HepG2 (cell line): ENCODE results near the gene NSD1. TPM values are rescaled to one million over a fixed set of nuclear protein-coding genes. Genes with fewer than 3 reads are reported as not detected.

Source experiments
- ATAC-seq: fragments of 200-7000 bp; cut with Tn5 transposase; 3 replicates; pipeline ENCODE4 v1.9.1; 2020; ENCODE audit warnings: mild to moderate bottlenecking, moderate library complexity
- BruUV-seq: library from RNA; stranded (reverse); fragments of 400-500 nt; replicated peaks from 2 replicates; lab custom pipeline; 2021; lab: Mats Ljungman, UMichigan
- CTCF ChIA-PET: fragments of 300-600 bp; formaldehyde crosslinking; extraction: SDS; loops from one replicate; lab custom pipeline; 2021; ENCODE audit warnings: low total read pairs, inconsistent platforms, low intra/inter-chr PET ratio; lab: Yijun Ruan, JAX
- POLR2A ChIA-PET: fragments of 350-600 bp; sonication (Branson Sonifier 250); formaldehyde crosslinking; loops from one replicate; lab custom pipeline; 2020; ENCODE audit warnings: antibody characterized with exemption, inconsistent platforms; lab: Yijun Ruan, JAX
- DNase-seq: peaks from one replicate; pipeline ENCODE4 v3.0.0-alpha.2; 2015; ENCODE audit warnings: low spot score
- FAIRE-seq: peaks from 3 replicates; lab custom pipeline; 2011; peaks lifted over from hg19 to GRCh38; lab: Jason Lieb, UNC
- H2AFZ ChIP-seq: one replicate; pipeline ENCODE4 v1.6.1; 2011; ENCODE audit warnings: low read length, inconsistent platforms
- H3K27ac ChIP-seq: fragments of 300-600 bp; 3 replicates; pipeline ENCODE4 v1.8.0; 2011; ENCODE audit warnings: mixed run types, mild to moderate bottlenecking, mixed read lengths, low read length, inconsistent platforms; ENCODE audit not compliant: insufficient read depth; ENCODE audit errors: extremely low read length
- H3K27me3 ChIP-seq, 2 experiments: fragments of 200-600 bp in 1 of 2; 2 replicates in 1 of 2; 3 replicates in 1 of 2; pipeline versions ENCODE4 v1.6.0 to v1.8.0; 2011; ENCODE audit warnings: low read length in 2 of 2, mild to moderate bottlenecking in 2 of 2, moderate library complexity in 2 of 2, inconsistent platforms in 1 of 2; ENCODE audit not compliant: insufficient read depth in 2 of 2, control insufficient read depth in 1 of 2
- H3K36me3 ChIP-seq, 2 experiments: fragments of 200-600 bp in 1 of 2; replicated peaks in 1 of 2; 2 replicates in 1 of 2; 3 replicates in 1 of 2; pipeline versions ENCODE4 v1.5.1 to v1.8.0; 2011; ENCODE audit warnings: low read length in 2 of 2, inconsistent platforms in 1 of 2; ENCODE audit not compliant: insufficient read depth in 2 of 2, control insufficient read depth in 1 of 2
- H3K4me1 ChIP-seq: 2 replicates; pipeline ENCODE4 v1.5.1; 2012; ENCODE audit warnings: low read length, inconsistent platforms; ENCODE audit not compliant: insufficient read depth
- H3K4me2 ChIP-seq: 2 replicates; pipeline ENCODE4 v1.6.0; 2011; ENCODE audit warnings: low read depth, low read length, inconsistent platforms
- H3K4me3 ChIP-seq, 3 experiments: fragments of 200-600 bp in 1 of 3; sonication (generic), shearing (Covaris generic) in 1 of 3; replicated peaks in 1 of 3; 2 replicates each; pipeline ENCODE4 v1.5.1; 2011 to 2016; ENCODE audit warnings: low read length in 3 of 3, inconsistent platforms in 2 of 3, low read depth in 2 of 3, mild to moderate bottlenecking in 2 of 3, control low read depth in 1 of 3, mixed read lengths in 1 of 3; ENCODE audit not compliant: insufficient read depth in 1 of 3
- H3K79me2 ChIP-seq: one replicate; pipeline ENCODE4 v1.6.1; 2011; ENCODE audit warnings: low read length, inconsistent platforms; ENCODE audit not compliant: insufficient read depth
- H3K9ac ChIP-seq: 2 replicates; pipeline ENCODE4 v1.6.0; 2011; ENCODE audit warnings: mild to moderate bottlenecking, low read depth, low read length, inconsistent platforms; ENCODE audit not compliant: insufficient read depth
- H3K9me3 ChIP-seq: 2 replicates; pipeline ENCODE4 v1.5.1; 2012; ENCODE audit warnings: mild to moderate bottlenecking, low read length
- H4K20me1 ChIP-seq: 2 replicates; pipeline ENCODE4 v1.6.0; 2011; ENCODE audit warnings: inconsistent platforms, mild to moderate bottlenecking, low read length, moderate library complexity; ENCODE audit not compliant: insufficient read depth
- ARHGAP35 ChIP-seq: sonication (generic); formaldehyde crosslinking; IDR thresholded peaks from 2 replicates; pipeline ENCODE4 v1.9.0; 2022; ENCODE audit warnings: mild to moderate bottlenecking, inconsistent platforms, moderate library complexity, missing genetic modification reagents, borderline replicate concordance
- BATF2 ChIP-seq: sonication (generic); formaldehyde crosslinking; IDR thresholded peaks from 2 replicates; pipeline ENCODE4 v1.8.0; 2022; ENCODE audit warnings: mild to moderate bottlenecking, missing genetic modification reagents, moderate library complexity
- GFI1 ChIP-seq: sonication (generic); formaldehyde crosslinking; IDR thresholded peaks from 2 replicates; pipeline ENCODE4 v1.5.0; 2020; ENCODE audit warnings: missing genetic modification reagents, mild to moderate bottlenecking, borderline replicate concordance
- NONO ChIP-seq, 2 experiments: fragments of 450-650 bp in 1 of 2; sonication (generic) in 1 of 2; formaldehyde crosslinking in 1 of 2; IDR thresholded peaks in 1 of 2; conservative IDR thresholded peaks in 1 of 2; 2 replicates each; pipeline versions ENCODE4 v1.6.1 to v1.8.0; 2017 to 2022; ENCODE audit warnings: mild to moderate bottlenecking in 1 of 2, missing genetic modification reagents in 1 of 2, moderate library complexity in 1 of 2
- PAX8 ChIP-seq: sonication (generic); formaldehyde crosslinking; IDR thresholded peaks from 2 replicates; pipeline ENCODE4 v1.8.0; 2022; ENCODE audit warnings: mild to moderate bottlenecking, missing genetic modification reagents, borderline replicate concordance
- SETDB1 ChIP-seq: sonication (generic); formaldehyde crosslinking; IDR thresholded peaks from 2 replicates; pipeline ENCODE4 v1.5.1; 2020; ENCODE audit warnings: missing genetic modification reagents, mild to moderate bottlenecking, borderline replicate concordance
- SMAD1 ChIP-seq: sonication (generic); formaldehyde crosslinking; IDR thresholded peaks from 2 replicates; pipeline ENCODE4 v1.4.0; 2020; ENCODE audit warnings: missing genetic modification reagents, low read depth, mild to moderate bottlenecking, borderline replicate concordance
- ZNF12 ChIP-seq: sonication (generic); formaldehyde crosslinking; IDR thresholded peaks from 2 replicates; pipeline ENCODE4 v1.5.0; 2020; ENCODE audit warnings: missing genetic modification reagents
- ZNF230 ChIP-seq: sonication (generic); formaldehyde crosslinking; IDR thresholded peaks from 2 replicates; pipeline ENCODE4 v1.4.0; 2020; ENCODE audit warnings: mild to moderate bottlenecking, missing genetic modification reagents
- ZNF33B ChIP-seq: sonication (generic); formaldehyde crosslinking; IDR thresholded peaks from 2 replicates; pipeline ENCODE4 v1.5.1; 2020; ENCODE audit warnings: mild to moderate bottlenecking, missing genetic modification reagents
- ZNF441 ChIP-seq: sonication (generic); formaldehyde crosslinking; IDR thresholded peaks from 2 replicates; pipeline ENCODE4 v1.7.0; 2021; ENCODE audit warnings: missing genetic modification reagents, borderline replicate concordance
- ZNF572 ChIP-seq: sonication (generic); formaldehyde crosslinking; IDR thresholded peaks from 2 replicates; pipeline ENCODE4 v1.5.1; 2020; ENCODE audit warnings: mild to moderate bottlenecking, missing genetic modification reagents
- ZNF773 ChIP-seq: sonication (generic); formaldehyde crosslinking; IDR thresholded peaks from 2 replicates; pipeline ENCODE4 v1.4.0; 2020; ENCODE audit warnings: missing genetic modification reagents, borderline replicate concordance
- ZNF816 ChIP-seq: sonication (generic); formaldehyde crosslinking; IDR thresholded peaks from 2 replicates; pipeline ENCODE4 v1.8.0; 2022; ENCODE audit warnings: missing genetic modification reagents, mild to moderate bottlenecking, borderline replicate concordance
- WGBS: methylation state at CpG from one replicate; pipeline ENCODE4 v1.1.6; 2017; ENCODE audit warnings: low lambda C conversion rate; 5-methylcytosine and 5-hydroxymethylcytosine counted together
- in situ Hi-C: cut with HindIII; loops from 2 replicates; pipeline ENCODE4 v1.10.0; 2017; ENCODE audit warnings: low pct_unique_long_range_greater_than_20kb; ENCODE audit not compliant: extremely low pct_ligation_motif_present
- intact Hi-C: fragments of 100-400 bp; cut with micrococcal nuclease; formaldehyde crosslinking; loops from one replicate; pipeline ENCODE4 v1.10.0; 2022; ENCODE audit not compliant: unreplicated experiment
- polyA plus RNA-seq, 8 experiments: library from polyadenylated mRNA; depleted of rRNA in 3 of 8; stranded (reverse) in 7 of 8; unstranded in 1 of 8; fragments of >200 nt; fragmentation: Illumina TruSeq in 4 of 8; extraction: Trizol in 4 of 8; gene quantifications; 2 replicates each; pipeline versions ENCODE4 v1.2.1 to v1.2.3, GENCODE V29; 2011 to 2016; ENCODE audit warnings: low read depth in 4 of 8, missing spikeins in 1 of 8, mixed read lengths in 1 of 8; ENCODE audit not compliant: insufficient read depth in 1 of 8
- total RNA-seq, 5 experiments: library from RNA; depleted of rRNA; stranded (reverse); fragments of >200 nt; fragmentation: Illumina TruSeq; extraction: Trizol; gene quantifications; 2 replicates each; pipeline ENCODE4 v1.2.3, GENCODE V29; 2016; ENCODE audit warnings: low read depth in 1 of 5
- TF ChIP-seq, protein P1 (sequence below): sonication (generic); formaldehyde crosslinking; IDR thresholded peaks from 2 replicates; pipeline ENCODE4 v1.5.1; 2020; ENCODE audit warnings: mild to moderate bottlenecking, missing genetic modification reagents, moderate library complexity
- TF ChIP-seq, protein P2 (sequence below): sonication (generic); formaldehyde crosslinking; IDR thresholded peaks from 2 replicates; pipeline ENCODE4 v1.4.0; 2020; ENCODE audit warnings: mild to moderate bottlenecking, missing genetic modification reagents
- TF ChIP-seq, protein P3 (sequence below): sonication (generic); formaldehyde crosslinking; IDR thresholded peaks from 2 replicates; pipeline ENCODE4 v1.4.0; 2020; ENCODE audit warnings: mild to moderate bottlenecking, missing genetic modification reagents

The NSD1 gene
- total and polyA plus RNA-seq, 2 of the 13 experiments (the other 11 are each of a cell fraction or from before 2014, with no cell fraction given), result 0.01 to 0.09 TPM

- DNase-seq (peak; percentile 43), ATAC-seq (peak; percentile 9), FAIRE-seq (peak; percentile 21)
- TSS peak; percentile 68 for BruUV-seq
- Histone ChIP-seq H3K79me2 (peaks cover 4% of the 10 kb centered on the region), H3K27me3 (no peaks in the 10 kb centered on the region), H3K4me1 (peaks cover 55% of the 10 kb centered on the region), H3K9ac (peak overlapping the region; percentile 84), H3K4me2 (peak overlapping the region; percentile 91), H3K36me3 (peaks cover 4 to 10% of the 10 kb centered on the region in 2 experiments; a peak in 3 of 5 replicates), H3K9me3 (no peaks in the 10 kb centered on the region), H3K27ac (peak overlapping the region; percentile 95), H4K20me1 (peaks cover 5% of the 10 kb centered on the region; the same call in 1 of the 2 replicates), H3K4me3 (peak overlapping the region; percentile 39 to 79 (median 52)), H2AFZ (no peak overlapping the region)
- intact Hi-C loops, result loop anchor here (2.0 to 5.0 kb wide), 2 partner anchors 24 to 185 kb away; partner anchors contain the start of gene PDLIM7
- in situ Hi-C loops, result loop anchor here (5.0 kb wide), 2 partner anchors 50 to 135 kb away; partner anchors contain the start of gene PRR7
- ChIA-PET CTCF (interaction anchor here (1.2 to 1.3 kb wide), 2 partner anchors 23 to 49 kb away, joined by 3 read pairs; no protein-coding TSS in a partner anchor), POLR2A (interaction anchor here (1.1 to 4.0 kb wide), 4 partner anchors 39 to 218 kb away, joined by 4 to 30 read pairs (median 4); partner anchors contain the start of gene LMAN2)
- WGBS, result 2% methylated on average over 3 of the region's 19 CpGs
- TF ChIP-seq GFI1, result no peak
- no peak for TF ChIP-seq ZNF230
- TF ChIP-seq SMAD1, result no peak
- TF ChIP-seq, protein P1, sequence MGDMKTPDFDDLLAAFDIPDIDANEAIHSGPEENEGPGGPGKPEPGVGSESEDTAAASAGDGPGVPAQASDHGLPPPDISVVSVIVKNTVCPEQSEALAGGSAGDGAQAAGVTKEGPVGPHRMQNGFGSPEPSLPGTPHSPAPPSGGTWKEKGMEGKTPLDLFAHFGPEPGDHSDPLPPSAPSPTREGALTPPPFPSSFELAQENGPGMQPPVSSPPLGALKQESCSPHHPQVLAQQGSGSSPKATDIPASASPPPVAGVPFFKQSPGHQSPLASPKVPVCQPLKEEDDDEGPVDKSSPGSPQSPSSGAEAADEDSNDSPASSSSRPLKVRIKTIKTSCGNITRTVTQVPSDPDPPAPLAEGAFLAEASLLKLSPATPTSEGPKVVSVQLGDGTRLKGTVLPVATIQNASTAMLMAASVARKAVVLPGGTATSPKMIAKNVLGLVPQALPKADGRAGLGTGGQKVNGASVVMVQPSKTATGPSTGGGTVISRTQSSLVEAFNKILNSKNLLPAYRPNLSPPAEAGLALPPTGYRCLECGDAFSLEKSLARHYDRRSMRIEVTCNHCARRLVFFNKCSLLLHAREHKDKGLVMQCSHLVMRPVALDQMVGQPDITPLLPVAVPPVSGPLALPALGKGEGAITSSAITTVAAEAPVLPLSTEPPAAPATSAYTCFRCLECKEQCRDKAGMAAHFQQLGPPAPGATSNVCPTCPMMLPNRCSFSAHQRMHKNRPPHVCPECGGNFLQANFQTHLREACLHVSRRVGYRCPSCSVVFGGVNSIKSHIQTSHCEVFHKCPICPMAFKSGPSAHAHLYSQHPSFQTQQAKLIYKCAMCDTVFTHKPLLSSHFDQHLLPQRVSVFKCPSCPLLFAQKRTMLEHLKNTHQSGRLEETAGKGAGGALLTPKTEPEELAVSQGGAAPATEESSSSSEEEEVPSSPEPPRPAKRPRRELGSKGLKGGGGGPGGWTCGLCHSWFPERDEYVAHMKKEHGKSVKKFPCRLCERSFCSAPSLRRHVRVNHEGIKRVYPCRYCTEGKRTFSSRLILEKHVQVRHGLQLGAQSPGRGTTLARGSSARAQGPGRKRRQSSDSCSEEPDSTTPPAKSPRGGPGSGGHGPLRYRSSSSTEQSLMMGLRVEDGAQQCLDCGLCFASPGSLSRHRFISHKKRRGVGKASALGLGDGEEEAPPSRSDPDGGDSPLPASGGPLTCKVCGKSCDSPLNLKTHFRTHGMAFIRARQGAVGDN (CRISPR knock-in tag), result peak; percentile 58; the same call in 1 of the 2 replicates
- TF ChIP-seq PAX8 (CRISPR knock-in tag), result no peak
- TF ChIP-seq, protein P2, sequence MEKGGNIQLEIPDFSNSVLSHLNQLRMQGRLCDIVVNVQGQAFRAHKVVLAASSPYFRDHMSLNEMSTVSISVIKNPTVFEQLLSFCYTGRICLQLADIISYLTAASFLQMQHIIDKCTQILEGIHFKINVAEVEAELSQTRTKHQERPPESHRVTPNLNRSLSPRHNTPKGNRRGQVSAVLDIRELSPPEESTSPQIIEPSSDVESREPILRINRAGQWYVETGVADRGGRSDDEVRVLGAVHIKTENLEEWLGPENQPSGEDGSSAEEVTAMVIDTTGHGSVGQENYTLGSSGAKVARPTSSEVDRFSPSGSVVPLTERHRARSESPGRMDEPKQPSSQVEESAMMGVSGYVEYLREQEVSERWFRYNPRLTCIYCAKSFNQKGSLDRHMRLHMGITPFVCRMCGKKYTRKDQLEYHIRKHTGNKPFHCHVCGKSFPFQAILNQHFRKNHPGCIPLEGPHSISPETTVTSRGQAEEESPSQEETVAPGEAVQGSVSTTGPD (CRISPR knock-in tag), result no peak
- TF ChIP-seq ZNF441 (CRISPR knock-in tag), result no peak
- no peak for TF ChIP-seq ZNF816 (CRISPR knock-in tag)
- no peak for TF ChIP-seq ZNF33B (CRISPR knock-in tag)
- no peak for TF ChIP-seq ZNF12 (CRISPR knock-in tag)
- TF ChIP-seq BATF2 (CRISPR knock-in tag), result 0 out of 2 replicates have a peak, but pooled peaks have one; percentile 1
- TF ChIP-seq ZNF572 (CRISPR knock-in tag), result peak; percentile 59; the same call in 1 of the 2 replicates
- TF ChIP-seq ZNF773 (CRISPR knock-in tag), result no peak
- no peak for TF ChIP-seq SETDB1
- TF ChIP-seq NONO (IDR thresholded peaks at IDR 0.05), result no peak
- no peak for TF ChIP-seq NONO (CRISPR knock-in tag; conservative IDR thresholded peaks at IDR 0.05)
- TF ChIP-seq, protein P3, sequence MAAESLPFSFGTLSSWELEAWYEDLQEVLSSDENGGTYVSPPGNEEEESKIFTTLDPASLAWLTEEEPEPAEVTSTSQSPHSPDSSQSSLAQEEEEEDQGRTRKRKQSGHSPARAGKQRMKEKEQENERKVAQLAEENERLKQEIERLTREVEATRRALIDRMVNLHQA (CRISPR knock-in tag), result no peak
- no peak for TF ChIP-seq ARHGAP35
Observed at GRCh38 chr5:177312649-177313181, 179.1 kb downstream of the NSD1 start.
